T-helper 1 cell treated with Interleukin-12 subunit alpha and Interleukin-12 subunit beta and Interleukin-4 antibody, amounts not matched to agents 30 μg/mL and 1 μg/mL, for 36 hours (primary cell): ENCODE data around the gene RPLP2.

Experiments used
- H3K27ac Mint-ChIP-seq: one replicate; pipeline ENCODE4 v1.8.0; 2021; ENCODE audit warnings: mild to moderate bottlenecking, mixed read lengths
- H3K27me3 Mint-ChIP-seq: one replicate; pipeline ENCODE4 v1.8.0; 2021; ENCODE audit warnings: low read depth, mixed read lengths
- H3K36me3 Mint-ChIP-seq: one replicate; pipeline ENCODE4 v1.8.0; 2021; ENCODE audit warnings: low read depth, mixed read lengths
- H3K4me1 Mint-ChIP-seq: one replicate; pipeline ENCODE4 v1.8.0; 2021; ENCODE audit warnings: low read depth, mixed read lengths
- H3K4me3 Mint-ChIP-seq: one replicate; pipeline ENCODE4 v1.8.0; 2021; ENCODE audit warnings: mild to moderate bottlenecking, moderate library complexity, mixed read lengths
- H3K9me3 Mint-ChIP-seq: one replicate; pipeline ENCODE4 v1.8.0; 2021; ENCODE audit warnings: mixed read lengths

The RPLP2 gene

GRCh38 chr11:809287-810039 is at the start of gene RPLP2:
RPLP2 (plus strand) TSS chr11:809967; CDS start chr11:810235, 268 bp downstream.
- Mint-ChIP-seq H3K4me1 (peaks cover 23% of the 10 kb centered on the region), H3K27ac (peak within 1 kb of the TSS; percentile 97), H3K27me3 (no peaks in the 10 kb centered on the region), H3K9me3 (no peaks in the 10 kb centered on the region), H3K4me3 (peak within 1 kb of the TSS; percentile 93), H3K36me3 (peaks cover 25% of the 10 kb centered on the region)

GRCh38 chr11:760236-760635 is 49.5 kb upstream of the RPLP2 start:
- Mint-ChIP-seq H3K27me3 (no peaks in the 10 kb centered on the region), H3K4me1 (peaks cover 4% of the 10 kb centered on the region), H3K36me3 (peaks cover 32% of the 10 kb centered on the region), H3K9me3 (no peaks in the 10 kb centered on the region), H3K27ac (no peak overlapping the region), H3K4me3 (no peak overlapping the region)

- Mint-ChIP-seq H3K9me3 (no peaks in the 10 kb centered on the region), H3K27ac (no peak overlapping the region), H3K4me1 (peaks cover 4% of the 10 kb centered on the region), H3K36me3 (peaks cover 30% of the 10 kb centered on the region), H3K4me3 (no peak overlapping the region), H3K27me3 (no peaks in the 10 kb centered on the region)
Measured at GRCh38 chr11:761526-762108, 48.1 kb upstream of the RPLP2 start.

- H3K4me1 Mint-ChIP-seq, result peaks cover 2% of the 10 kb centered on the region
- H3K27ac Mint-ChIP-seq, result no peak overlapping the region
- no peaks in the 10 kb centered on the region for H3K9me3 Mint-ChIP-seq
- peaks cover 29% of the 10 kb centered on the region for H3K36me3 Mint-ChIP-seq
- no peaks in the 10 kb centered on the region for H3K27me3 Mint-ChIP-seq
- no peak overlapping the region for H3K4me3 Mint-ChIP-seq
Measured at GRCh38 chr11:762421-763072, 47.2 kb upstream of the RPLP2 start.

GRCh38 chr11:763073-763463 is 46.7 kb upstream of the RPLP2 start:
- H3K27me3 Mint-ChIP-seq, result no peaks in the 10 kb centered on the region
- H3K4me3 Mint-ChIP-seq, result no peak overlapping the region
- H3K36me3 Mint-ChIP-seq, result peaks cover 26% of the 10 kb centered on the region
- H3K4me1 Mint-ChIP-seq, result peaks cover 2% of the 10 kb centered on the region
- H3K27ac Mint-ChIP-seq, result no peak overlapping the region
- no peaks in the 10 kb centered on the region for H3K9me3 Mint-ChIP-seq

GRCh38 chr11:763549-764321 is 46.0 kb upstream of the RPLP2 start:
- Mint-ChIP-seq H3K4me1 (peaks cover 2% of the 10 kb centered on the region), H3K27me3 (no peaks in the 10 kb centered on the region), H3K27ac (no peak overlapping the region)

GRCh38 chr11:764322-765024 is 45.3 kb upstream of the RPLP2 start:
- Mint-ChIP-seq H3K27ac (no peak overlapping the region), H3K27me3 (no peaks in the 10 kb centered on the region), H3K4me1 (peaks cover 2% of the 10 kb centered on the region), H3K4me3 (no peak overlapping the region), H3K9me3 (no peaks in the 10 kb centered on the region), H3K36me3 (peaks cover 24% of the 10 kb centered on the region)

More at GRCh38 chr11:763549-764321, 46.0 kb upstream of the RPLP2 start:
- Mint-ChIP-seq H3K36me3 (peaks cover 24% of the 10 kb centered on the region), H3K4me3 (no peak overlapping the region), H3K9me3 (no peaks in the 10 kb centered on the region)

- H3K36me3 Mint-ChIP-seq, result peaks cover 19% of the 10 kb centered on the region
- H3K27me3 Mint-ChIP-seq, result no peaks in the 10 kb centered on the region
- H3K4me3 Mint-ChIP-seq, result no peak overlapping the region
- peaks cover 1% of the 10 kb centered on the region for H3K4me1 Mint-ChIP-seq
- no peaks in the 10 kb centered on the region for H3K9me3 Mint-ChIP-seq
- no peak overlapping the region for H3K27ac Mint-ChIP-seq
Measured at GRCh38 chr11:765025-765801, 44.6 kb upstream of the RPLP2 start.

GRCh38 chr11:765802-766091 is 44.0 kb upstream of the RPLP2 start:
- no peak overlapping the region for H3K27ac Mint-ChIP-seq
- H3K9me3 Mint-ChIP-seq, result no peaks in the 10 kb centered on the region
- H3K4me3 Mint-ChIP-seq, result no peak overlapping the region
- no peaks in the 10 kb centered on the region for H3K27me3 Mint-ChIP-seq
- H3K4me1 Mint-ChIP-seq, result no peaks in the 10 kb centered on the region
- H3K36me3 Mint-ChIP-seq, result peaks cover 18% of the 10 kb centered on the region

GRCh38 chr11:766106-766935 is 43.4 kb upstream of the RPLP2 start:
- no peak overlapping the region for H3K27ac Mint-ChIP-seq
- no peak overlapping the region for H3K4me3 Mint-ChIP-seq
- no peaks in the 10 kb centered on the region for H3K4me1 Mint-ChIP-seq
- peaks cover 18% of the 10 kb centered on the region for H3K36me3 Mint-ChIP-seq
- no peaks in the 10 kb centered on the region for H3K9me3 Mint-ChIP-seq
- no peaks in the 10 kb centered on the region for H3K27me3 Mint-ChIP-seq

GRCh38 chr11:766936-767210 is 42.9 kb upstream of the RPLP2 start:
- Mint-ChIP-seq H3K9me3 (no peaks in the 10 kb centered on the region), H3K4me1 (no peaks in the 10 kb centered on the region), H3K27ac (no peak overlapping the region), H3K36me3 (peaks cover 13% of the 10 kb centered on the region), H3K27me3 (no peaks in the 10 kb centered on the region), H3K4me3 (no peak overlapping the region)

GRCh38 chr11:767238-767637 is 42.5 kb upstream of the RPLP2 start:
- no peaks in the 10 kb centered on the region for H3K9me3 Mint-ChIP-seq
- no peak overlapping the region for H3K4me3 Mint-ChIP-seq
- H3K4me1 Mint-ChIP-seq, result no peaks in the 10 kb centered on the region
- H3K36me3 Mint-ChIP-seq, result peaks cover 11% of the 10 kb centered on the region
- H3K27ac Mint-ChIP-seq, result no peak overlapping the region
- no peaks in the 10 kb centered on the region for H3K27me3 Mint-ChIP-seq

- Mint-ChIP-seq H3K9me3 (no peaks in the 10 kb centered on the region), H3K27ac (no peak overlapping the region), H3K4me1 (no peaks in the 10 kb centered on the region), H3K36me3 (peaks cover 4% of the 10 kb centered on the region), H3K4me3 (no peak overlapping the region), H3K27me3 (no peaks in the 10 kb centered on the region)
Measured at GRCh38 chr11:769887-770641, 39.7 kb upstream of the RPLP2 start.
